GM19035 (cell line): ENCODE data around the gene NAB1.

Source experiments
- ATAC-seq: cut with Tn5 transposase; IDR thresholded peaks from one replicate; pipeline ENCODE4 v1.9.1; 2021; ENCODE audit not compliant: unreplicated experiment

Gene NAB1

GRCh38 chr2:190637281-190637734 is 11.6 kb upstream of the NAB1 start:
- ATAC-seq, result no peak

GRCh38 chr2:190637903-190638618 is 10.8 kb upstream of the NAB1 start:
- ATAC-seq, result no peak

DNA sequence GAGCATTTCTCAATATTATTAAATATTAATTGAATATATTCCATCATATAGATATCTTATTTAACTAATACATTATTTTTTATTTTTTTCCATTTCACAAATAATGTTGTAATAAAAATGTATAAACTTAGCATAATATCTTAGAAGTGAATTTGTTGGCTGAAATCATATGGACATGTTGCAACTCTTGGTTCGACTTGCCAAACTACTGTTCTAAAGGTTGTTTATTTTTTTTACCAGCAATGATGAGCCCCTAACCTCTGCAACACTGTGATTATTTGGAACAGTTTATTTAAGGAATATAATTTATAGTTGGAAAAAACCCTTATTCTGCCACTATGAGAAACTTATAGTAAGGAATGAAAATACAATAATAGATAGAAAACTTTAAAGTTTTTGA is 8.8 kb upstream of the NAB1 start:
- ATAC-seq, result no peak

DNA sequence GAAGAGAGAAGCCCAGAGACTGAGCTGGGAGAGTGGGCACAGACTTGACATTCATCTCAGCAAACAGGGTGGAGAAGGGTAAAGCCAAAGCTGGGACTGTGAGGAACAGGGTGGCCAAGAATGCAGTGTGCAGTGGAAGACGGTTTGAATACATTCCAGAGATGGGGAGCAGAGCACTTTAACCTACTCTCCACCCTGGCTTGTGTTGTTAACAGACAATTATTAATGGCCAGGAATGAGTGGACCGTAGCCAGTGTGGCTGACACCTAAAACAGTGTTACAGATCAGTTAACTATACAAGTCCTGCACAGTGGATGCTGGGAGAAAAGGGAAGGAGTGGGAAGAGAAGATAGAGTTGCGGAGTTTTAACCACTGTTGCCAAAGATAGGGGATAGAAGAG is 7.4 kb upstream of the NAB1 start:
- ATAC-seq, result no peak

- no peak for ATAC-seq
Measured at GRCh38 chr2:190646780-190647522, 1.9 kb upstream of the NAB1 start.

- ATAC-seq, result peak; percentile 68
Measured at GRCh38 chr2:190648289-190649034, 421 bp upstream of the NAB1 start.

DNA sequence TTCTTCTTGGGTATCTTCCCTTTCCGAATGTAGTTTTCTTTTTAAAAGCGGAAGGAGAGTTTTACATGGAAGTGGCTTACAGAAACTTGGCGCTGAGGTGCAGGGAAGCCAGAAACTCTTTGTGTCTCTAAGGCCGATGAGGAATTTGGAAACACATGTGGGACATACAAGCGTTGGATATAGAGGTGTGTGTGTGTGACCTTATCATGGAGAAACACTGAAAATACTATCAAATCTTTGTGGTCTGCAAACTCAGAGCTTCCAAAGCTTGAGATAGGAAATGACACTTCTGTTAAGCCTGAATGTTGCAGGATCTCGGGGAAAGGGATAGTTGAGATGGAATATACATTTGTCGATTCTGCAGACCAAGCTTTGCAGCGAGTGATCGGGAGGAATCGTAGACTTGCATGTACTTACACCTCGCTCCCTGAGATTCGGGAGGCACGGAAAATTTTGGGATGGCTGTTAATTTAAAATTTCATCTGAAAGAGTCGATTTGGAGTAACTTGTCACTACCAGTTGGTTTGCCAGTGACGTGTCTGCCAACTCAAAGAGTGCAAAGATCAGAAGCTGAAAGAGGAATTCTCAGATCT is 1.0 kb downstream of the NAB1 start:
- ATAC-seq, result no peak

GRCh38 chr2:190651413-190651812 is 2.5 kb downstream of the NAB1 start:
- ATAC-seq, result no peak

GRCh38 chr2:190653231-190653630 is 4.3 kb downstream of the NAB1 start:
- ATAC-seq, result no peak

DNA sequence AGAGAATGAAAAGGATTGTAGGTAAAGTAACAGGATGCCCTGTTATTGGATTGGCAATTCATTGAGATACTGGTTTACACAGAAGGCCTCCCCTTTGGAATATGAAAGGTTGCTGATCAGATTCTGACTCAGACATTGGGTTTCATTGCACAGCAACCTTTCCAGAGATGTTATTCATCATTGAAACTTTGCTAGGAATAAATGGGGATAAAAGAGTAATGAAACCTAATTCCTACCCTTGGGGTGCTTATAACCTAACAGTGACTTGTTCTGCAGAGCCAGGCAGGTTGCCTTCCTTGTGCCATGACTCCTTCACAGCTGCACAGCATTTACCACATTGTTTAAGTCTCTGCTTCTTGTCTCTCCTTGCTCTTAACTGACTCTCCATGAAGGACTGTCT is 5.0 kb downstream of the NAB1 start:
- ATAC-seq, result no peak

GRCh38 chr2:190655113-190655512 is 6.2 kb downstream of the NAB1 start:
- ATAC-seq, result no peak

- no peak for ATAC-seq
Measured at GRCh38 chr2:190655570-190655969, 6.7 kb downstream of the NAB1 start.

GRCh38 chr2:190656301-190656700 is 7.4 kb downstream of the NAB1 start:
- ATAC-seq, result no peak

DNA sequence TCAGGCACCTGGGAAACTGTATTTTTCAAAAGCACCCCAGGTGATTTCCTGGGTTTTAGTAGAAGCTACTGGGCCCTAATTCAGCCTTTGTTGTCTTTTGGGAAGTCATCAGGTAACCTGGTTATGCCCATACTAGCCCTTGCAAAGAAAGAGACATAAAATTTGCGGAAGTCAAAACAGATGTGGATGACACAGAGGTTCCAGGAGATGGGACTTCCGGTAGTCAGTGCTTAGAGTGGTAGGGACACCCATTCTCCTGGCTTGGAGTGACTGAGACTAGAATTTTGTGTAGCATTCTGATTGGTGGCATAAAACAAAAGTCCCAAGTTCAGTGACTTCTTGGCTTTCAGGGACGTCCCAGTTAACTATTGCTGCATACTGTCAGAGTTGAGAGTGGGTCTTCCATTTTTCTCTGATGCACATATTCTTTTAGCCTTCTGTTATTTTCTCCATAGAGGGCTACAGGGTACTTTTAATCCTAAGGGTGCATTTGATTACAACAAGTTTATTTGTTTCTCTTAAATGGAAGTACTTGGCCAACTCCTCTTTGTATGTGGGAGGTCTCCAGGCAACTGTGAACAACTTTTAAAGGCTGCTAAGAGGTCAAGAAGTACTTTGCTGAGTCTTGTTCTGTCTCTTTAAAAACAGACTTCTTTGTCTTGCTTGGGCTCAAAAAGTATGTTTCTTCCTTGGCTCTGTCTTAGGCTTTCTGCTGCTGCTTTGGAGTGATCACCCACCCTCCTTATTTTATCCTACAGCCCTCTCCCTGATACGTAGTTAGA is 8.8 kb downstream of the NAB1 start:
- no peak for ATAC-seq

DNA sequence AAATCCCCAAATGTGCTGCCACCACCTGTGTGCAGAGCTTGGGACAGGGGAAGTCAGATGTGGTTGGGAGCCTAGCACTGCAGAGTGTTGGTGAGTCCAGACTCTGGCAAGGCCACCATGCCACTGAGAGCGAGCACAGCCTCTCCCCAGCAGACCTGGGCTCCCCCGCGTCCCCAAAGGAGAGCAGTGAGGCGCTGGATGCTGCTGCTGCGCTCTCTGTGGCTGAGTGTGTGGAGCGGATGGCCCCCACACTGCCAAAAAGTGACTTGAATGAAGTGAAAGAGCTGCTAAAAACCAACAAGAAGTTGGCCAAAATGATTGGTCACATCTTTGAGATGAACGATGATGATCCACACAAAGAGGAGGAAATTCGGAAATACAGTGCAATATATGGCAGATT is 10.7 kb downstream of the NAB1 start:
- ATAC-seq, result no peak

- no peak for ATAC-seq
Measured at GRCh38 chr2:190662754-190663153, 13.9 kb downstream of the NAB1 start.

GRCh38 chr2:190663348-190663747 is 14.5 kb downstream of the NAB1 start:
- ATAC-seq, result no peak

DNA sequence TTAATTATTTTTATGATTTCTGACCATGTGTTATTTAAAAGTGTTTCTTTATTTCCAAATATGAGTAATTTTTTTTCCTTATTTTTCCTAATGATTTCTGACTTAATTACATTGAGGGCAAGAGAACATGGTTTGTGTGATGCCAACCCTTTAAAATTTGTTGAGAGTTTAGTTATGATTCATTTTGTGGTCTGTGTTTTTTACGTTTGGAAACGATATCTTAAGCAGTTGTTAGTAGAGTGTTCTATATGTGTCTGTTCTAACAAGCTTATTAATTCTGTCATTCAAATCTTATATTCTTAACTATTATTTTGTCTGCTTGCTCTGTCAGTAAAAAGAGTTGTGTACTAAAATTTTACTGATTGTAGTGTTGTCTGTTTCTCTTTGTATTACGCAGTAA is 15.0 kb downstream of the NAB1 start:
- no peak for ATAC-seq

DNA sequence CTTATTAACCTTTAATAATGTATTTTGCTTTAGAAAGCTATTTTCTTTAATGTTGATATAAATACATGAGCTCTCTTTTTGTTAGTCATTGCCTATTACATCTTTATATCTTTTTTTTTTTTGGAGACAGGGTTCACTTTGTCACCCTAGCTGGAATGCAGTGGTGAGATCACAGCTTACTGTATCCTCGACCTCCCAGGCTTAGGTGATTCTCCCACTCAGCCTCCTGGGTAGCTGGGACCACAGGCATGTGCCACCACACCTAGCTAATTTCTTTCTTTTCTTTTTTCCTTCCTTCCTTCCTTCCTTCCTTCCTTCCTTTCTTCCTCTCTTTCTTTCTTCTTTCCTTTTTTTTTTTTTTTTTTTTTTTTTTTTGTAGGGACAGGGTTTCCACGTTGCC is 15.4 kb downstream of the NAB1 start:
- ATAC-seq, result no peak

GRCh38 chr2:190666895-190667294 is 18.0 kb downstream of the NAB1 start:
- ATAC-seq, result no peak

DNA sequence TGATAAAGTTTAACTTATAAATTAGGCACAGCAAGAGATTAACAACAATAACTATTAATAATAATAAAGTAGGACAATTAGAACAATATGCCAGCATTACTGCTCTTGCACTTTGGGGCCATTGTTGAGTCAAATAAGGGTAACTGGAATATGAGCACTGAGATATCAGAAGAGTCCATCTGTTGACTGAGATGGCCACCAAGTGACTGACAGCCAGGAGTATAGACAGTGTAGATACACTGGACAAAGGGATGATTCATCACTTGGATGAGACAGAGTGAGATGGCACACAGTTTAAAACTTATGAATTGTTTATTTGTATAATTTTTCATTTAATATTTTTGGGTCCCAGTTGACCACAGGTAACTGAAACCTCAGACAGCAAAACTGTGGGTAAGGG is 20.0 kb downstream of the NAB1 start:
- ATAC-seq, result no peak
